T-helper 2 cell treated with Interferon-gamma antibody and Interleukin-4, amounts not matched to agents 5 μg/mL and 100 μg/mL, for 36 hours (primary cell): Measurements from ENCODE around the gene TECPR1.

ENCODE experiments used
- DNase-seq: peaks from one replicate; pipeline ENCODE4 v3.0.0; 2021; ENCODE audit warnings: low spot score
- H3K27ac Mint-ChIP-seq: one replicate; pipeline ENCODE4 v1.8.0; 2021; ENCODE audit warnings: mild to moderate bottlenecking, mixed read lengths
- H3K27me3 Mint-ChIP-seq: one replicate; pipeline ENCODE4 v1.8.0; 2021; ENCODE audit warnings: low read depth, mixed read lengths
- H3K36me3 Mint-ChIP-seq: one replicate; pipeline ENCODE4 v1.8.0; 2021; ENCODE audit warnings: low read depth, mixed read lengths
- H3K4me1 Mint-ChIP-seq: one replicate; pipeline ENCODE4 v1.8.0; 2021; ENCODE audit warnings: low read depth, mixed read lengths
- H3K4me3 Mint-ChIP-seq: one replicate; pipeline ENCODE4 v1.8.0; 2022; ENCODE audit warnings: mild to moderate bottlenecking, moderate library complexity, mixed read lengths
- H3K9me3 Mint-ChIP-seq: one replicate; pipeline ENCODE4 v1.8.0; 2021; ENCODE audit warnings: mixed read lengths

The TECPR1 gene

GRCh38 chr7:98194672-98195457, 57.2 kb downstream of the TECPR1 start:
- Mint-ChIP-seq H3K4me1 (peaks cover 3% of the 10 kb centered on the region), H3K9me3 (peaks cover 6% of the 10 kb centered on the region), H3K36me3 (peaks cover 26% of the 10 kb centered on the region), H3K27ac (no peak overlapping the region), H3K4me3 (no peak overlapping the region), H3K27me3 (no peaks in the 10 kb centered on the region)
- no peak for DNase-seq

- no peak for DNase-seq
- H3K9me3 Mint-ChIP-seq = peaks cover 4% of the 10 kb centered on the region
- no peak overlapping the region for H3K27ac Mint-ChIP-seq
- H3K27me3 Mint-ChIP-seq = no peaks in the 10 kb centered on the region
- H3K4me1 Mint-ChIP-seq = peaks cover 3% of the 10 kb centered on the region
- peaks cover 28% of the 10 kb centered on the region for H3K36me3 Mint-ChIP-seq
- H3K4me3 Mint-ChIP-seq = no peak overlapping the region
Measured at GRCh38 chr7:98194186-98194585, 57.8 kb downstream of the TECPR1 start.

GRCh38 chr7:98193474-98194180, 58.4 kb downstream of the TECPR1 start:
- peaks cover 26% of the 10 kb centered on the region for H3K36me3 Mint-ChIP-seq

GRCh38 chr7:98192781-98193457, 59.1 kb downstream of the TECPR1 start:
- peaks cover 3% of the 10 kb centered on the region for H3K4me1 Mint-ChIP-seq
- no peak overlapping the region for H3K27ac Mint-ChIP-seq
- no peak overlapping the region for H3K4me3 Mint-ChIP-seq
- no peak for DNase-seq
- H3K9me3 Mint-ChIP-seq = no peaks in the 10 kb centered on the region
- no peaks in the 10 kb centered on the region for H3K27me3 Mint-ChIP-seq
- peaks cover 27% of the 10 kb centered on the region for H3K36me3 Mint-ChIP-seq

More at GRCh38 chr7:98193474-98194180, 58.4 kb downstream of the TECPR1 start:
- Mint-ChIP-seq H3K9me3 (no peaks in the 10 kb centered on the region), H3K4me1 (peaks cover 3% of the 10 kb centered on the region), H3K27me3 (no peaks in the 10 kb centered on the region), H3K27ac (no peak overlapping the region), H3K4me3 (no peak overlapping the region)
- no peak for DNase-seq

- Mint-ChIP-seq H3K9me3 (no peaks in the 10 kb centered on the region), H3K27me3 (no peaks in the 10 kb centered on the region), H3K36me3 (peaks cover 26% of the 10 kb centered on the region), H3K4me3 (no peak overlapping the region), H3K4me1 (peaks cover 3% of the 10 kb centered on the region), H3K27ac (no peak overlapping the region)
- no peak for DNase-seq
Measured at GRCh38 chr7:98191668-98192431, 60.2 kb downstream of the TECPR1 start.

GRCh38 chr7:98189559-98189958, 62.5 kb downstream of the TECPR1 start:
- DNase-seq = no peak
- peaks cover 26% of the 10 kb centered on the region for H3K36me3 Mint-ChIP-seq
- no peak overlapping the region for H3K27ac Mint-ChIP-seq
- H3K4me1 Mint-ChIP-seq = peaks cover 3% of the 10 kb centered on the region
- no peaks in the 10 kb centered on the region for H3K27me3 Mint-ChIP-seq
- H3K9me3 Mint-ChIP-seq = no peaks in the 10 kb centered on the region
- no peak overlapping the region for H3K4me3 Mint-ChIP-seq

GRCh38 chr7:98187138-98187502, 64.9 kb downstream of the TECPR1 start:
- peaks cover 18% of the 10 kb centered on the region for H3K36me3 Mint-ChIP-seq
- H3K4me3 Mint-ChIP-seq = no peak overlapping the region
- H3K27ac Mint-ChIP-seq = no peak overlapping the region
- DNase-seq = no peak
- peaks cover 3% of the 10 kb centered on the region for H3K4me1 Mint-ChIP-seq
- no peaks in the 10 kb centered on the region for H3K27me3 Mint-ChIP-seq
- no peaks in the 10 kb centered on the region for H3K9me3 Mint-ChIP-seq

- H3K36me3 Mint-ChIP-seq = peaks cover 15% of the 10 kb centered on the region
- DNase-seq = no peak
- peaks cover 3% of the 10 kb centered on the region for H3K4me1 Mint-ChIP-seq
- no peaks in the 10 kb centered on the region for H3K9me3 Mint-ChIP-seq
- H3K27me3 Mint-ChIP-seq = no peaks in the 10 kb centered on the region
- no peak overlapping the region for H3K27ac Mint-ChIP-seq
- H3K4me3 Mint-ChIP-seq = no peak overlapping the region
Measured at GRCh38 chr7:98186452-98187137, 65.4 kb downstream of the TECPR1 start.

GRCh38 chr7:98185101-98185500, 66.9 kb downstream of the TECPR1 start:
- H3K27ac Mint-ChIP-seq = no peak overlapping the region

GRCh38 chr7:98180751-98181150, 71.3 kb downstream of the TECPR1 start:
- Mint-ChIP-seq H3K27ac (no peak overlapping the region), H3K27me3 (no peaks in the 10 kb centered on the region), H3K36me3 (no peaks in the 10 kb centered on the region), H3K9me3 (no peaks in the 10 kb centered on the region), H3K4me1 (no peaks in the 10 kb centered on the region), H3K4me3 (no peak overlapping the region)
- no peak for DNase-seq

More at GRCh38 chr7:98185101-98185500, 66.9 kb downstream of the TECPR1 start:
- no peak for DNase-seq
- Mint-ChIP-seq H3K9me3 (no peaks in the 10 kb centered on the region), H3K27me3 (no peaks in the 10 kb centered on the region), H3K4me1 (no peaks in the 10 kb centered on the region), H3K4me3 (no peak overlapping the region), H3K36me3 (peaks cover 9% of the 10 kb centered on the region)

GRCh38 chr7:98178762-98179490, 73.1 kb downstream of the TECPR1 start:
- Mint-ChIP-seq H3K36me3 (no peaks in the 10 kb centered on the region), H3K27me3 (no peaks in the 10 kb centered on the region), H3K4me1 (no peaks in the 10 kb centered on the region), H3K9me3 (no peaks in the 10 kb centered on the region), H3K4me3 (no peak overlapping the region), H3K27ac (no peak overlapping the region)
- DNase-seq = no peak

- Mint-ChIP-seq H3K4me3 (no peak overlapping the region), H3K27ac (no peak overlapping the region), H3K4me1 (no peaks in the 10 kb centered on the region), H3K36me3 (no peaks in the 10 kb centered on the region), H3K27me3 (no peaks in the 10 kb centered on the region), H3K9me3 (no peaks in the 10 kb centered on the region)
- no peak for DNase-seq
Measured at GRCh38 chr7:98178321-98178720, 73.7 kb downstream of the TECPR1 start.

- H3K27ac Mint-ChIP-seq = no peak overlapping the region
- H3K36me3 Mint-ChIP-seq = no peaks in the 10 kb centered on the region
- H3K9me3 Mint-ChIP-seq = no peaks in the 10 kb centered on the region
- no peak for DNase-seq
- no peaks in the 10 kb centered on the region for H3K4me1 Mint-ChIP-seq
- H3K4me3 Mint-ChIP-seq = no peak overlapping the region
- no peaks in the 10 kb centered on the region for H3K27me3 Mint-ChIP-seq
Measured at GRCh38 chr7:98177553-98177952, 74.5 kb downstream of the TECPR1 start.
